Rectal smooth muscle tissue (tissue), 1 donor: Measurements from ENCODE around the gene TSHZ3.

ENCODE experiments used
- H3K27ac ChIP-seq: one replicate; pipeline ENCODE4 v1.7.0; 2013; ENCODE audit warnings: low read depth, low read length, inconsistent platforms
- H3K27me3 ChIP-seq: one replicate; pipeline ENCODE4 v1.7.0; 2013; ENCODE audit warnings: low read length; ENCODE audit not compliant: control insufficient read depth, insufficient read depth
- H3K36me3 ChIP-seq: one replicate; pipeline ENCODE4 v1.7.0; 2013; ENCODE audit warnings: low read length; ENCODE audit not compliant: control insufficient read depth, insufficient read depth
- H3K4me1 ChIP-seq: one replicate; pipeline ENCODE4 v1.7.0; 2013; ENCODE audit warnings: low read length; ENCODE audit not compliant: control insufficient read depth, insufficient read depth
- H3K4me3 ChIP-seq: one replicate; pipeline ENCODE4 v1.7.0; 2013; ENCODE audit warnings: low read length
- H3K9ac ChIP-seq: one replicate; pipeline ENCODE4 v1.7.0; 2013; ENCODE audit warnings: low read length

TSHZ3 gene

DNA sequence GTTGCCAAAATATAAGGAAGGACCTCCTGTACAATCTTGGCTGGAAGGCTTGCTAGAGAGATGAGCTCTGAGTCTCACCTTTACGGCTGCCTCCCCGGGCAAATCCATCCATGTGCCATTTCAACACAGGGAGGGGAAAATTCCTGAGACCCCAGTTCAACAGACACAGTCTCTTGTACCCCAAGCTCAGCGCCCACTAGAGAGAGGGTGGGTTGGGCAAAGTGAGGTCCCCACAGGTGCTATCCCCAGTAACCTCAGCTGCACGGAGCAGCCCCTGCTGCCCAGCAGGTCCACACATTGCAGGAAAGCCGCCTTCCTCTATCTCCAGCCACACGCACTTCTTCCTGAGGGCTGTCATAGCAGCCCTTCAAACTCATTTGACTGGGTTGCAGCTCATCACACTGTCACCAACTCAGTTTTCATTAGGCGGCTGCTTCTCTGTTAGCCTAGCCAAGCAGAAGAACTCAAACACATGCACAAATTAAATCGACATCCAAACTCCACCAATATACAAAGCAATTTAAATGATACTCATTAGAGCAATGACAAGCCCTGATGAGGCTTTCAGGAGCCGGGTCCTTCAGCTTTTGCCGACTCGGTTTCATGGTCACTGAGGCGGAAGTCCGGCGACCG lies 80.4 kb downstream of the TSHZ3 start:
- H3K27ac ChIP-seq, result no peak overlapping the region
- no peaks in the 10 kb centered on the region for H3K27me3 ChIP-seq
- H3K9ac ChIP-seq, result no peak overlapping the region
- no peaks in the 10 kb centered on the region for H3K36me3 ChIP-seq
- H3K4me1 ChIP-seq, result no peaks in the 10 kb centered on the region
- H3K4me3 ChIP-seq, result no peak overlapping the region

DNA sequence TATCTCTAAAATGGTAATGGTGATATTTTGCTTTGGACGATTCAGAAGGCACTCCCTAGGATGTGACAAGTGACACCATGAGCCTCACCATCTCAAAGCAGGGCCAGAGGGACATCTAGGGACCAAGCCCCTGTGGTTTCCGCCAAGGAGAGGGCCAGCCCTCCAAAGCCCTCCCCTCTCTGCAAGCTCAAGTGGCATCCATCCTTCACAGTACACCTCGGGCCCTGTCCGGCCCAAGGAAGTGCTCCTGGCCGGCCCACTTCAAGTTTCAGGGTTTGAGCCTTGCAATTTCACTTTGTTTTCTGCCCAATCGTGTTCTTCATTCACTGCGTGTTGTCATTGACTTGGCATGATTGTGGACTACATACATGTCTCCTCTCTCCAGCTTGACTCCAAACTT lies 82.5 kb downstream of the TSHZ3 start:
- Histone ChIP-seq H3K4me3 (no peak overlapping the region), H3K9ac (no peak overlapping the region), H3K27me3 (no peaks in the 10 kb centered on the region), H3K4me1 (peaks cover 5% of the 10 kb centered on the region), H3K27ac (no peak overlapping the region), H3K36me3 (no peaks in the 10 kb centered on the region)

DNA sequence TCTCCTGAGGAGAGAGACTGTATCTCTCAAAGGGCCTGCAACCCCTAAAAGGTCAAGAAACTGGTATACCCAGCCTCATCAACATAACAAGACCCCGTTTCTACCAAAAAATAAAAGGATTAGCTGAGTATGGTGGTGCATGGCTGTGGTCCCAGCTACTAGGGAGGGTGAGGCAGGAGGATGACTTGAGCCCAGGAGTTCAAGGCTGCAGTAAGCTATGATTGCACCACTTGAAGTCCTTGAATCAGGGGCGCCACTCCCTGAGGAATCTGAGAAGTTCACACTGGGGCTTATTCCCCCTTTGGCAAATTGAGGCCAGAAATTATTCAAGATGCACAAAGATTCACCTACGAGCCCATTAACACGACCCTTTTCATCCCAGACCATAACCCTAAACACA lies 83.0 kb downstream of the TSHZ3 start:
- H3K27ac ChIP-seq, result no peak overlapping the region
- H3K9ac ChIP-seq, result no peak overlapping the region
- no peak overlapping the region for H3K4me3 ChIP-seq
- H3K27me3 ChIP-seq, result no peaks in the 10 kb centered on the region
- peaks cover 5% of the 10 kb centered on the region for H3K4me1 ChIP-seq
- no peaks in the 10 kb centered on the region for H3K36me3 ChIP-seq

DNA sequence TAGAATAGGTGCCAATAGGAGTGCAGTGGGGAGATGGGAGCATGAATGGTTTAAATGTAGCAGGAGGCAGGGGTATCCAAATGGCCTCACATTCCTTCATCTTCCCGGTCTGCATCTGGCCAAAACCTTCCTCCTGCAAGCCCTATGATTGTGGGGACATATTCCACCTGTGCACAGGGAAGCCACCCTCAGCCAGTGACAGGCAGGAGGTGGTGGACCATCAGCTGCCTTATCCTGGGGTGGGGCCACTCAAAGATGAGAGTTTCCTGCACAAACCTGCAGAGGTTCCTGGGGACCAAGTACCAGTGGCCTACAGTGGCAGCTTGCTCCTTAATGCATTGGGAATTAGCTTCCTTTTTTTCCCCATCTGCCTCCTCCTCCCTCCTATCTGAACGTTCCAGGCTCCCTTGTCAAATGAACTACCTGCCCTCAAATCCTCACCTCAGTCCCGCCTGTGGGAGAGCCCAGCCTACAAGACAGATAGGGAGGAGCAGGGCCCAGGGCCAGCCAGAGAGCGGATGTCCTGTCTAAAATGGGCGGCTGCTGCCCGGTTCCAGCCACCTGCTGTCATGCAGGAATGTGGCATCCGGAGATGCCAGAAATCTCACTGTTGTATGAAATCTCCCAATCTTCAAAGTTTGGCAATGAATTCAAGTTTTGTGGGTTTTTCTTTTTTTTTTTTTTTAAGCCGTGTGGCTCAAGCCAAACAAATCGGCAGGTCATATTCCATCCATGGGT lies 85.0 kb downstream of the TSHZ3 start:
- Histone ChIP-seq H3K9ac (no peak overlapping the region), H3K27ac (no peak overlapping the region), H3K27me3 (no peaks in the 10 kb centered on the region), H3K4me3 (no peak overlapping the region), H3K4me1 (peaks cover 8% of the 10 kb centered on the region), H3K36me3 (no peaks in the 10 kb centered on the region)

DNA sequence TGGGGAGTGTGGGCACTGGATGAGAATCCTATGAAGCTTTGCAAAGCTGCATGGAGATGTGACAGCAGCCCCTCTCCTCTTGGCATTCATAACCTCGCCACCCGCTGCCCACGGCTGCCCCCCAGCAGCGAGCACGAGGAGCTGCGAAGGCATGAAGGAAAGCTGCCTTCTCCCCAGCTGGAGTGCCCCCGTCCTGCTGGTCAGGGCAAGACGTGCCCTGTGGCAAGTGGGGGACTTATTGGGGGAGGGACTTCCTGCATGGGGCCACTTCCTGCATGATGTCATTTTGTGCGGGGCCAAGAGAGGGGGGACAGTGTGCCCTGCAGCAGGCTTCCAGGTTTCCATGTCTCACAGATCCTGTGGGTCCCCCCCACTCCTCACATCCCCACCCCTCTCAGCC lies 85.9 kb downstream of the TSHZ3 start:
- Histone ChIP-seq H3K4me3 (no peak overlapping the region), H3K27me3 (no peaks in the 10 kb centered on the region), H3K27ac (no peak overlapping the region), H3K36me3 (no peaks in the 10 kb centered on the region), H3K4me1 (peaks cover 8% of the 10 kb centered on the region), H3K9ac (no peak overlapping the region)

DNA sequence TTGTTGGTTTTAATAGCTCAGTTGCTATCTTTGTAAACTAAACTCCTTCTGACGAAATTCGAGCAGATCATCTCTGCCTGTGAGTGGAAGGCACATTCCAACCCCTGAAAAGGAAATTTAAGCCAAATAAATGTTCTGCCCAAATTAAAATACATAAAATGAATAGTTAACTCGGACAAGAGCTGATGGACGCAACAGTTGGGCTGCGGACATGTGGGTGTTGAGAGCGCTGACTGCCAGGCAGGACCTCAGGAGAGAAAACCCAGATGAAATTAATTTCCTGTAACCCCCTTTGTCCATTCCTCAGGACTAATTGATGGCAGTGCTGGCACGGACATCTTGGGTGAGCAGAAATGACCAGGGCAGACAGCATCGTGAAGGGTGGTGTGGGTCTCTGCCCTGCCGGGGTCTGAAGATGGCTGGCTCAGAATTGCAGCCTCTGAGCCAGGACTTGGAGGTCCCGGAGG lies 86.5 kb downstream of the TSHZ3 start:
- Histone ChIP-seq H3K9ac (no peak overlapping the region), H3K27me3 (no peaks in the 10 kb centered on the region), H3K36me3 (no peaks in the 10 kb centered on the region), H3K27ac (no peak overlapping the region), H3K4me1 (peaks cover 8% of the 10 kb centered on the region), H3K4me3 (no peak overlapping the region)

DNA sequence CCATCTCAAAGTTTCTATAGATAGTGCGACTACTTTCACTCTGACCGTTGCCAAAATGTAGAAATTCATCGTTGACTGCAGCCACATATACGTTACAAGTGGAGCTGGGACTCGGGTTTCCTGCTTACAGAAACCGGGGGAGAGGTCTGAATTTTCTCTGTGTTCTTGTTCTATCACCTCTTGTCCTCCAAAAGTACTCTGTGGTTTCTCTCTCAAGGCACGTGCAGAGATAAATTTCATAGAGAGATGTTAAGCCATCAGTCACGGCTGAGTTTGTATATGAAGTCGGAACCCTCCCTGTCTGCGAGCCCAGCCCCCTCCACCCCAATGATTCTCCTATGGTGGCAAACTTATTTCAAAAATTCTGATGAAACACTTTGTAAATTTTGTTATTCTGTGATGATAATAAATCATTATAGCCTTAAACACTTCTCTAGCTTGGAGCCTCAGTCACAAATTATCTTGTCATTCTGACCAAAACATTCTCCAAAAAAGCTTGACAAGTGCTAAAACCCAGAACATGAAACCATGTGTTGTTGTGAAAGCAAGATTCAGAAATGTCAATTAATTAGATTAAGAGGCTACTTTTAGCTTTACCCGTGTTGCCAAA lies 87.5 kb downstream of the TSHZ3 start:
- H3K4me3 ChIP-seq, result peak overlapping the region; percentile 25
- H3K9ac ChIP-seq, result no peak overlapping the region
- peak overlapping the region; percentile 8 for H3K27ac ChIP-seq
- H3K27me3 ChIP-seq, result no peaks in the 10 kb centered on the region
- H3K36me3 ChIP-seq, result no peaks in the 10 kb centered on the region
- peaks cover 8% of the 10 kb centered on the region for H3K4me1 ChIP-seq

DNA sequence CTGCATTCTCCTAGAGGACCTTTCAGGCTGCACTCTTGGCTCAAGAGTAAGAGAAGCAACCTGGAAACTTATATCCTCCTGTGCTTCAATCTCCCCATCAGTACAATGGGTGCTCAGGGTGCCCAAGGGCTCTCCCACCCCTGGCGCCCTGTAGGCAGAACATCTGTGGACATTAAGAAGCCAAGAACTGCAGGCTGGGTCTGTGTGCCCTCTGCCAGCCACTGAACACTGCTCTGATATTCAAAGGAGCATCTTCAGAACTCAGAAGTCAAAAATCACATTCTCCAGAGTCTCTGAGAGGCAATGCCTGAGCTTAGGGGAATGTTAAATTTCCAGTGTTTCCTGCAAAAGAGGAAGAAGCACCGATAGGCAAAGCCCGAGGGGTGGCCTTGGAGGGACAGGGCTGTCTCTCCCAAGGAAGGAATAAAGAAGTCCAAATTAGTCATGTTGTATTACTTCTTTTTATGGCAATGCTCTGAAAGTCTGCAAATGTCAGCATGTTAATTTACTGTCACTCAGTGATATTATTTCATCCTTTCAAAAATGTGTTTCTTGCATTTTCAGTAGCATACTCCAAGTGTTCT lies 88.1 kb downstream of the TSHZ3 start:
- Histone ChIP-seq H3K27ac (no peak overlapping the region), H3K4me3 (no peak overlapping the region), H3K9ac (no peak overlapping the region), H3K27me3 (no peaks in the 10 kb centered on the region), H3K4me1 (peaks cover 8% of the 10 kb centered on the region), H3K36me3 (no peaks in the 10 kb centered on the region)

DNA sequence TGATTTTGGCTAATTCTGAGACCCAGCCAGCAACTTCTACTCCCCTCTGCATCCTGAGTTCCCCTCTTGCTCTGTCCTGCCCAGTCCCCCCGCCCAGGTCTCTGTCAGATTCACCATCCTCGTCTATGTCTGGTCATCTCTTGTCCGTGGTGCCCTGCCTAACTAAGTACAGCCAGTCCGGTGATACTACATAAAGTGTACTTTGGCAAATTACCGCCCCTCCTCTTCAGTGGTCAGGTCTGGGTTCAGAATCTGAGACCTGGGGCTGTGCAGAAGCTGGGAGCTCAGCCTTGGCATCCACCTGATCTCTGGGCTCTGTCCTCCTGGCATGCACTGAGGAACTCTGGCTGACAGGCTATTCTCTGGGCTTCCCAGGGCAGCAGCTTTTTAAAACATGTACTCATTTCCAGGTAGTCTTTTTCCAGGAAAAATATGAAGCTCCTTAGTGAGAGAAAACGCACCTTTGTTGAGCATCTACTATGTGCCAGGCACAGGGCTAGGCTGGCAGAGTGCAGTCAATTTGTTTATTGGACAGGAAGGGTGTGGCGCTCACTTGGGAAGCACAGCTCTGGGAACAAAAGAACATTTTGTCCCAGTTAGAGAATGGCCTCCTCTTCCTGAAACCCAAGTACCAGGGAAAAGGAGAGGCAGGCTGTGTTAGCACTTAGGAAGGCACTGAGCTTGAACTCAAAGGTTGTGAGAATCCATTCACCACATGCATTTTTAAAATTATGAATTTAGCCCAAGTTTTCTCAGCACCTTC lies 88.9 kb downstream of the TSHZ3 start:
- Histone ChIP-seq H3K36me3 (no peaks in the 10 kb centered on the region), H3K4me1 (peaks cover 8% of the 10 kb centered on the region), H3K9ac (no peak overlapping the region), H3K4me3 (no peak overlapping the region), H3K27ac (no peak overlapping the region), H3K27me3 (no peaks in the 10 kb centered on the region)

DNA sequence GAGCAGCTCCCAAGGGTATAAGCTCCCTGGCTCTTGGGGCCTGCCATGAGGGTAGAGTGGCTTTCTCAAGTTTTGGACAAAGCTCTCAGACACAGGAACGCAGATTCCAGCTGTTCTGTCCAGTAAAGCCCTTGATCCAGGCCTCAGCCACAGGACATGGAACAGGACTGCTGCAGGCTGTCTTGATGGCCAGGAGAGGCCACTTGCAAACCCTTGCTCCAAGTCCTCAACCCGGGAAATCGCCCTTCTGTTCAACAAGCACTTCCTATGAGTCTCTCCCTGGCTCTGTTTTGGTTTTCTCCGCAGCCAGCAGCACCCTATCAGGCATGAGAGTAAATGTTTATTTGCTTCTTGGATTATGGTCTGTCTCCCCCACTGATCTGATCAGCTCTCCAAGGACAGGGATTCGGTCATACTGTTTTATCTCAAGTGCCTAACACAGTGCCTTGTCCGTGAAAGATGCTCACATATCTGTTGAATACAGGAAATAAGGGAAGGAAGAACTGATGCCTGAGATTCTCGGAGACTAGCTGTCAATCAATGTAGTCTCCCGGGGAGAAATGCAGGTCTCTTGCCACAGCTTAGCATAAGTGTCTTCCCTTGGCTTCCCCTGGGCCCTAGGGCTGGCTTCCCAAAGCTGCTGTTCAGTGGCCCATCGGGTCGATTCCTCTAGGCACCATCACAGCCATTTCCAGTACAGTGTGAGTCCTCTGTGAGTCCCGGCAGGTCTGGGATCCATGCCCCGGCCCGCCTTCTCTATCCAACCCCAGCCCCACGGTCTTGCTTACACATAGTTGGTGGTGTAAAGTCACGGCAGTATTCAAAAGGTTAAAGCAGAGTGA lies 90.8 kb downstream of the TSHZ3 start:
- H3K9ac ChIP-seq, result no peak overlapping the region
- no peaks in the 10 kb centered on the region for H3K27me3 ChIP-seq
- no peaks in the 10 kb centered on the region for H3K36me3 ChIP-seq
- H3K4me1 ChIP-seq, result peaks cover 8% of the 10 kb centered on the region
- no peak overlapping the region for H3K27ac ChIP-seq
- H3K4me3 ChIP-seq, result no peak overlapping the region

DNA sequence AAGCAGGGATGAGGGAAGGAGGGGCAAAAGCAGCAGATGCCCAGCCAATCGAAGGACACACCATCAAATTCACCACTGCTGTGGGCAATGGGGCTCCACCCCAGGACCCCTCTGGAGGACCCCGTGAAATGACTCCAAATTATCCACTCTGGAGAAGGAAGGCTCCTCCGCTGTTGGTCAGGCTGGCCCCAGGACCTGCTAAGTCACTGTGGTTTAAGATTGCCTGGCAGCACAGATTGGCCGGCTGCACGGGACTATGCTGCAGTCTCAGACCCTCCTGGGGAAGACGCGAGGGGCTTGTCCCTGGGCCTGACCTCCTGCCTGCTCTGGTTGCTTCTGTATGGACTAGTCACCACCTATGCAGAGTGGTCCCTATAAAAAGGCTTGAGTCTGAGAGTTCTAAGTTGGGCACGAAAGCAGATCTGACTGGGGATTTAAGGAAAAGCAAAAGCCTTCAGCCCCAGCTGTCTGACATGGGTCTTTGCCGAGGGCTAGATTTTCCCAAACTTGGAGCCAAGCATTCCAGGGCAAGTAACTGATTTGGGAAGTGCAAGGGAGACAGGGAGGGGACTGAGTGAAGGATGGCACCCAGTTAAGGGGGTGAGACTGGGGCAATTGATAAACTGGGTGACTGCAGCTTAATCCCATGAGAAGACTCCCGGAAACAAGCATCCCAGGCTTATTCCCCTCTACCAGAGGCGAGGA lies 91.7 kb downstream of the TSHZ3 start:
- Histone ChIP-seq H3K36me3 (no peaks in the 10 kb centered on the region), H3K27ac (no peak overlapping the region), H3K4me3 (no peak overlapping the region), H3K9ac (no peak overlapping the region), H3K27me3 (no peaks in the 10 kb centered on the region), H3K4me1 (peaks cover 8% of the 10 kb centered on the region)
